HEK293 (cell line): ENCODE results near the gene CFAP410.

Source experiments
- EGR2 ChIP-seq: fragments of 450-650 bp; formaldehyde crosslinking; IDR thresholded peaks from 2 replicates; pipeline ENCODE4 v1.5.1; 2016; ENCODE audit warnings: low read depth, missing biosample characterization, missing genetic modification characterization
- KLF1 ChIP-seq: fragments of 450-650 bp; formaldehyde crosslinking; IDR thresholded peaks from 2 replicates; pipeline ENCODE4 v1.5.1; 2016; ENCODE audit warnings: missing biosample characterization, missing genetic modification characterization
- KLF8 ChIP-seq: fragments of 450-650 bp; formaldehyde crosslinking; IDR thresholded peaks from 2 replicates; pipeline ENCODE4 v1.5.1; 2016; ENCODE audit warnings: missing biosample characterization, missing genetic modification characterization
- MEIS1 ChIP-seq: sonication (generic); formaldehyde crosslinking; IDR thresholded peaks from 2 replicates; pipeline ENCODE4 v1.8.1; 2022; ENCODE audit warnings: missing genetic modification reagents, mild to moderate bottlenecking, borderline replicate concordance
- OVOL3 ChIP-seq: fragments of 450-650 bp; formaldehyde crosslinking; IDR thresholded peaks from 2 replicates; pipeline ENCODE4 v1.5.1; 2016; ENCODE audit warnings: missing biosample characterization, missing genetic modification characterization
- REPIN1 ChIP-seq: fragments of 450-650 bp; formaldehyde crosslinking; IDR thresholded peaks from 2 replicates; pipeline ENCODE4 v1.5.1; 2017; ENCODE audit warnings: missing biosample characterization, missing genetic modification characterization, low read depth
- SCRT2 ChIP-seq: fragments of 450-650 bp; formaldehyde crosslinking; IDR thresholded peaks from 2 replicates; pipeline ENCODE4 v1.5.1; 2016; ENCODE audit warnings: missing biosample characterization, missing genetic modification characterization
- TCF7L2 ChIP-seq: IDR thresholded peaks from 2 replicates; pipeline ENCODE4 v1.6.1; 2011; ENCODE audit warnings: low read depth, mild to moderate bottlenecking, inconsistent platforms, low read length, moderate library complexity, borderline replicate concordance
- YY1 ChIP-seq: fragments of 450-650 bp; formaldehyde crosslinking; IDR thresholded peaks from 2 replicates; pipeline ENCODE4 v1.5.1; 2018; ENCODE audit warnings: missing biosample characterization, missing genetic modification characterization
- ZBTB21 ChIP-seq: fragments of 450-650 bp; formaldehyde crosslinking; IDR thresholded peaks from 2 replicates; pipeline ENCODE4 v1.5.1; 2017; ENCODE audit warnings: missing biosample characterization, missing genetic modification characterization
- ZFHX2 ChIP-seq: fragments of 450-650 bp; formaldehyde crosslinking; conservative IDR thresholded peaks from 2 replicates; pipeline ENCODE4 v1.5.1; 2016; ENCODE audit warnings: missing biosample characterization, missing genetic modification characterization
- ZNF132 ChIP-seq: fragments of 450-650 bp; formaldehyde crosslinking; IDR thresholded peaks from 2 replicates; pipeline ENCODE4 v1.5.1; 2017; ENCODE audit warnings: missing biosample characterization, missing genetic modification characterization, borderline replicate concordance
- ZNF140 ChIP-seq: fragments of 450-650 bp; formaldehyde crosslinking; IDR thresholded peaks from 2 replicates; pipeline ENCODE4 v1.5.1; 2016; ENCODE audit warnings: missing biosample characterization, missing genetic modification characterization
- ZNF155 ChIP-seq: fragments of 450-650 bp; formaldehyde crosslinking; IDR thresholded peaks from 2 replicates; pipeline ENCODE4 v1.5.1; 2016; ENCODE audit warnings: missing biosample characterization, missing genetic modification characterization
- ZNF157 ChIP-seq: fragments of 450-650 bp; formaldehyde crosslinking; IDR thresholded peaks from 2 replicates; pipeline ENCODE4 v1.5.1; 2016; ENCODE audit warnings: missing biosample characterization, missing genetic modification characterization
- ZNF394 ChIP-seq: fragments of 450-650 bp; formaldehyde crosslinking; IDR thresholded peaks from 2 replicates; pipeline ENCODE4 v1.5.1; 2016; ENCODE audit warnings: missing biosample characterization, missing genetic modification characterization, mild to moderate bottlenecking, moderate library complexity, borderline replicate concordance
- ZNF433 ChIP-seq: fragments of 450-650 bp; formaldehyde crosslinking; IDR thresholded peaks from 2 replicates; pipeline ENCODE4 v1.5.1; 2016; ENCODE audit warnings: missing biosample characterization, missing genetic modification characterization, low read depth
- ZNF514 ChIP-seq: fragments of 450-650 bp; formaldehyde crosslinking; IDR thresholded peaks from 2 replicates; pipeline ENCODE4 v1.5.1; 2016; ENCODE audit warnings: missing biosample characterization, missing genetic modification characterization
- ZNF521 ChIP-seq: fragments of 450-650 bp; formaldehyde crosslinking; IDR thresholded peaks from 2 replicates; pipeline ENCODE4 v1.5.1; 2017; ENCODE audit warnings: missing biosample characterization, mild to moderate bottlenecking, missing genetic modification characterization
- ZNF549 ChIP-seq: fragments of 450-650 bp; IDR thresholded peaks from 2 replicates; pipeline ENCODE4 v1.5.1; 2018; ENCODE audit warnings: missing biosample characterization, missing genetic modification characterization, mild to moderate bottlenecking, inconsistent platforms, moderate library complexity
- ZNF561 ChIP-seq: fragments of 450-650 bp; IDR thresholded peaks from 2 replicates; pipeline ENCODE4 v1.5.1; 2018; ENCODE audit warnings: missing biosample characterization, missing genetic modification characterization, borderline replicate concordance
- ZNF600 ChIP-seq: fragments of 450-650 bp; formaldehyde crosslinking; IDR thresholded peaks from 2 replicates; pipeline ENCODE4 v1.5.1; 2016; ENCODE audit warnings: missing biosample characterization, missing genetic modification characterization
- ZNF624 ChIP-seq: fragments of 450-650 bp; formaldehyde crosslinking; IDR thresholded peaks from 2 replicates; pipeline ENCODE4 v1.5.1; 2017; ENCODE audit warnings: missing biosample characterization, missing genetic modification characterization
- ZNF629 ChIP-seq: fragments of 450-650 bp; formaldehyde crosslinking; IDR thresholded peaks from 2 replicates; pipeline ENCODE4 v1.5.1; 2017; ENCODE audit warnings: missing biosample characterization, missing genetic modification characterization
- ZNF701 ChIP-seq: fragments of 450-650 bp; formaldehyde crosslinking; IDR thresholded peaks from 2 replicates; pipeline ENCODE4 v1.5.1; 2016; ENCODE audit warnings: missing biosample characterization, missing genetic modification characterization
- ZNF747 ChIP-seq: fragments of 450-650 bp; formaldehyde crosslinking; IDR thresholded peaks from 2 replicates; pipeline ENCODE4 v1.5.1; 2016; ENCODE audit warnings: missing biosample characterization, missing genetic modification characterization
- TF ChIP-seq, protein P1 (sequence below): fragments of 450-650 bp; formaldehyde crosslinking; IDR thresholded peaks from 2 replicates; pipeline ENCODE4 v1.5.1; 2016; ENCODE audit warnings: missing biosample characterization, missing genetic modification characterization
- TF ChIP-seq, protein P2 (sequence below): fragments of 450-650 bp; IDR thresholded peaks from 2 replicates; pipeline ENCODE4 v1.5.1; 2018; ENCODE audit warnings: missing biosample characterization, missing genetic modification characterization
- TF ChIP-seq, protein P3 (sequence below): fragments of 450-650 bp; formaldehyde crosslinking; IDR thresholded peaks from 2 replicates; pipeline ENCODE4 v1.5.1; 2016; ENCODE audit warnings: missing biosample characterization, missing genetic modification characterization
- TF ChIP-seq, protein P4 (sequence below): fragments of 450-650 bp; formaldehyde crosslinking; IDR thresholded peaks from 2 replicates; pipeline ENCODE4 v1.5.1; 2016; ENCODE audit warnings: missing biosample characterization, missing genetic modification characterization
- TF ChIP-seq, protein P5 (sequence below): fragments of 450-650 bp; formaldehyde crosslinking; IDR thresholded peaks from 2 replicates; pipeline ENCODE4 v1.5.1; 2017; ENCODE audit warnings: missing biosample characterization, mild to moderate bottlenecking, missing genetic modification characterization, moderate library complexity

The CFAP410 gene

DNA sequence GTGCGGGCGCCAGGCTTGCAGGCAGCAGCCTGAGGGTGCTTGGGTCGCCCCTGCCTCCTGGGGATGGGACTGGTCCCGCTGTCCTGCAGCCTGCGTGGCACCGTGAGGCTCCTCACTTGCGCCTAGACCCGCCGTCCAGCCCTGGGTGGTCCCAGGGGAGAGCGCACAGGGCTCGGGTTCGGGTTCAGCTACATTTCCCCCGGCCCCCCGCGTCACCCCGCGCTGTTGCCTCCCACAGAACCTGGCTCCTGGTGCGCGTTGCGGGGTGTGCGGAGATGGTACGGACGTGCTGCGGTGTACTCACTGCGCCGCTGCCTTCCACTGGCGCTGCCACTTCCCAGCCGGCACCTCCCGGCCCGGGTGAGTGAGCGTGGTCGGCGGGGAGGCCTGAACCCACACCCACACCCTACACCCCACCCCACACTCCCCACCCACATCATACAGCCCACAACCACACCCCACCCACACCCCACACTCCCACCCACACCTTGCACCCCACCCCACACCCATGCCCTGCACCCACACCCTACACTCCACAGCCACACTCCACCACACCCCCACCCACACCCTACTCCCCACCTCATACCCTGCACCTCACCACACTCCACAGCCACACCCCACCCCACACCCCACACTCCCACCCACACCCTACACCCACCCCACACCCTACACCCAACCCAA, 45.5 kb downstream of the CFAP410 start (continued):
- TF ChIP-seq ZNF624 (tag by site-specific recombination) (no peak), ZNF157 (tag by site-specific recombination) (no peak), ZBTB21 (tag by site-specific recombination) (no peak), YY1 (no peak), MEIS1 (no peak), EGR2 (tag by site-specific recombination) (peak; percentile 95), ZNF747 (tag by site-specific recombination) (no peak), ZNF140 (tag by site-specific recombination) (no peak), ZNF521 (tag by site-specific recombination) (no peak), TCF7L2 (no peak), OVOL3 (no peak), KLF1 (tag by site-specific recombination) (peak; percentile 100), ZNF629 (tag by site-specific recombination) (no peak), ZNF600 (tag by site-specific recombination) (peak; percentile 49; the same call in 1 of the 2 replicates), ZNF155 (tag by site-specific recombination) (no peak), ZNF701 (tag by site-specific recombination) (no peak), SCRT2 (no peak), REPIN1 (no peak), ZNF514 (tag by site-specific recombination) (no peak), ZFHX2 (peak; percentile 94), KLF8 (tag by site-specific recombination) (peak; percentile 98), ZNF561 (tag by site-specific recombination) (no peak), ZNF549 (tag by site-specific recombination) (no peak), ZNF132 (no peak), ZNF394 (tag by site-specific recombination) (no peak), ZNF433 (tag by site-specific recombination) (no peak)
- TF ChIP-seq, protein P1, sequence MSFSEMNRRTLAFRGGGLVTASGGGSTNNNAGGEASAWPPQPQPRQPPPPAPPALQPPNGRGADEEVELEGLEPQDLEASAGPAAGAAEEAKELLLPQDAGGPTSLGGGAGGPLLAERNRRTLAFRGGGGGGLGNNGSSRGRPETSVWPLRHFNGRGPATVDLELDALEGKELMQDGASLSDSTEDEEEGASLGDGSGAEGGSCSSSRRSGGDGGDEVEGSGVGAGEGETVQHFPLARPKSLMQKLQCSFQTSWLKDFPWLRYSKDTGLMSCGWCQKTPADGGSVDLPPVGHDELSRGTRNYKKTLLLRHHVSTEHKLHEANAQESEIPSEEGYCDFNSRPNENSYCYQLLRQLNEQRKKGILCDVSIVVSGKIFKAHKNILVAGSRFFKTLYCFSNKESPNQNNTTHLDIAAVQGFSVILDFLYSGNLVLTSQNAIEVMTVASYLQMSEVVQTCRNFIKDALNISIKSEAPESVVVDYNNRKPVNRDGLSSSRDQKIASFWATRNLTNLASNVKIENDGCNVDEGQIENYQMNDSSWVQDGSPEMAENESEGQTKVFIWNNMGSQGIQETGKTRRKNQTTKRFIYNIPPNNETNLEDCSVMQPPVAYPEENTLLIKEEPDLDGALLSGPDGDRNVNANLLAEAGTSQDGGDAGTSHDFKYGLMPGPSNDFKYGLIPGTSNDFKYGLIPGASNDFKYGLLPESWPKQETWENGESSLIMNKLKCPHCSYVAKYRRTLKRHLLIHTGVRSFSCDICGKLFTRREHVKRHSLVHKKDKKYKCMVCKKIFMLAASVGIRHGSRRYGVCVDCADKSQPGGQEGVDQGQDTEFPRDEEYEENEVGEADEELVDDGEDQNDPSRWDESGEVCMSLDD (tag by site-specific recombination), result 0 out of 2 replicates have a peak, but pooled peaks have one; percentile 8
- TF ChIP-seq, protein P2, sequence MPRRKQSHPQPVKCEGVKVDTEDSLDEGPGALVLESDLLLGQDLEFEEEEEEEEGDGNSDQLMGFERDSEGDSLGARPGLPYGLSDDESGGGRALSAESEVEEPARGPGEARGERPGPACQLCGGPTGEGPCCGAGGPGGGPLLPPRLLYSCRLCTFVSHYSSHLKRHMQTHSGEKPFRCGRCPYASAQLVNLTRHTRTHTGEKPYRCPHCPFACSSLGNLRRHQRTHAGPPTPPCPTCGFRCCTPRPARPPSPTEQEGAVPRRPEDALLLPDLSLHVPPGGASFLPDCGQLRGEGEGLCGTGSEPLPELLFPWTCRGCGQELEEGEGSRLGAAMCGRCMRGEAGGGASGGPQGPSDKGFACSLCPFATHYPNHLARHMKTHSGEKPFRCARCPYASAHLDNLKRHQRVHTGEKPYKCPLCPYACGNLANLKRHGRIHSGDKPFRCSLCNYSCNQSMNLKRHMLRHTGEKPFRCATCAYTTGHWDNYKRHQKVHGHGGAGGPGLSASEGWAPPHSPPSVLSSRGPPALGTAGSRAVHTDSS (tag by site-specific recombination), result no peak
- TF ChIP-seq, protein P3, sequence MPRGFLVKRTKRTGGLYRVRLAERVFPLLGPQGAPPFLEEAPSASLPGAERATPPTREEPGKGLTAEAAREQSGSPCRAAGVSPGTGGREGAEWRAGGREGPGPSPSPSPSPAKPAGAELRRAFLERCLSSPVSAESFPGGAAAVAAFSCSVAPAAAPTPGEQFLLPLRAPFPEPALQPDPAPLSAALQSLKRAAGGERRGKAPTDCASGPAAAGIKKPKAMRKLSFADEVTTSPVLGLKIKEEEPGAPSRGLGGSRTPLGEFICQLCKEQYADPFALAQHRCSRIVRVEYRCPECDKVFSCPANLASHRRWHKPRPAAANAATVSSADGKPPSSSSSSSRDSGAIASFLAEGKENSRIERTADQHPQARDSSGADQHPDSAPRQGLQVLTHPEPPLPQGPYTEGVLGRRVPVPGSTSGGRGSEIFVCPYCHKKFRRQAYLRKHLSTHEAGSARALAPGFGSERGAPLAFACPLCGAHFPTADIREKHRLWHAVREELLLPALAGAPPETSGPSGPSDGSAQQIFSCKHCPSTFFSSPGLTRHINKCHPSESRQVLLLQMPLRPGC (tag by site-specific recombination), result no peak
- TF ChIP-seq, protein P4, sequence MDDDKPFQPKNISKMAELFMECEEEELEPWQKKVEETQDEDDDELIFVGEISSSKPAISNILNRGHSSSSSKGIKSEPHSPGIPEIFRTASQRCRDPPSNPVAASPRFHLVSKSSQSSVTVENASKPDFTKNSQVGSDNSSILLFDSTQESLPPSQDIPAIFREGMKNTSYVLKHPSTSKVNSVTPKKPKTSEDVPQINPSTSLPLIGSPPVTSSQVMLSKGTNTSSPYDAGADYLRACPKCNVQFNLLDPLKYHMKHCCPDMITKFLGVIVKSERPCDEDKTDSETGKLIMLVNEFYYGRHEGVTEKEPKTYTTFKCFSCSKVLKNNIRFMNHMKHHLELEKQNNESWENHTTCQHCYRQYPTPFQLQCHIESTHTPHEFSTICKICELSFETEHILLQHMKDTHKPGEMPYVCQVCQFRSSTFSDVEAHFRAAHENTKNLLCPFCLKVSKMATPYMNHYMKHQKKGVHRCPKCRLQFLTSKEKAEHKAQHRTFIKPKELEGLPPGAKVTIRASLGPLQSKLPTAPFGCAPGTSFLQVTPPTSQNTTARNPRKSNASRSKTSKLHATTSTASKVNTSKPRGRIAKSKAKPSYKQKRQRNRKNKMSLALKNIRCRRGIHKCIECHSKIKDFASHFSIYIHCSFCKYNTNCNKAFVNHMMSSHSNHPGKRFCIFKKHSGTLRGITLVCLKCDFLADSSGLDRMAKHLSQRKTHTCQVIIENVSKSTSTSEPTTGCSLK (tag by site-specific recombination), result no peak
- TF ChIP-seq, protein P5, sequence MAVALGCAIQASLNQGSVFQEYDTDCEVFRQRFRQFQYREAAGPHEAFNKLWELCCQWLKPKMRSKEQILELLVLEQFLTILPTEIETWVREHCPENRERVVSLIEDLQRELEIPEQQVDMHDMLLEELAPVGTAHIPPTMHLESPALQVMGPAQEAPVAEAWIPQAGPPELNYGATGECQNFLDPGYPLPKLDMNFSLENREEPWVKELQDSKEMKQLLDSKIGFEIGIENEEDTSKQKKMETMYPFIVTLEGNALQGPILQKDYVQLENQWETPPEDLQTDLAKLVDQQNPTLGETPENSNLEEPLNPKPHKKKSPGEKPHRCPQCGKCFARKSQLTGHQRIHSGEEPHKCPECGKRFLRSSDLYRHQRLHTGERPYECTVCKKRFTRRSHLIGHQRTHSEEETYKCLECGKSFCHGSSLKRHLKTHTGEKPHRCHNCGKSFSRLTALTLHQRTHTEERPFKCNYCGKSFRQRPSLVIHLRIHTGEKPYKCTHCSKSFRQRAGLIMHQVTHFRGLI, result no peak
- TF ChIP-seq, all 188 proteins: peak for 6
